CD4-positive, alpha-beta T cell (primary cell): ENCODE measurements around the gene CCL4L2. TPM values are rescaled to one million over a fixed set of nuclear protein-coding genes. Genes with fewer than 3 reads are reported as not detected.

ENCODE experiments used
- ATAC-seq: fragments of 200-7000 bp; cut with Tn5 transposase; one replicate; pipeline ENCODE4 v1.10.0; 2022; ENCODE audit warnings: mild to moderate bottlenecking; ENCODE audit not compliant: poor library complexity
- CTCF ChIA-PET: fragments of 350-600 bp; sonication (Branson Sonifier 250); formaldehyde crosslinking; loops from one replicate; lab custom pipeline; 2021; ENCODE audit warnings: antibody characterized with exemption, inconsistent platforms; lab: Charles Lee
- POLR2A ChIA-PET: fragments of 350-600 bp; sonication (Branson Sonifier 250); formaldehyde crosslinking; loops from one replicate; lab custom pipeline; 2021; ENCODE audit warnings: antibody characterized with exemption, inconsistent platforms; lab: Charles Lee
- DNase-seq, 14 experiments: peaks; one replicate each; pipeline ENCODE4 v3.0.0-alpha.2; 2013 to 2020; ENCODE audit warnings: mixed read lengths in 2 of 14
- H3K27ac ChIP-seq, 2 donors: one replicate each; pipeline versions ENCODE4 v1.5.1 to v1.7.0; 2013; ENCODE audit warnings: low read length in 2 of 2, low read depth in 1 of 2, mild to moderate bottlenecking in 1 of 2
- H3K27me3 ChIP-seq, 2 experiments: 1 replicate in 1 of 2; 2 replicates in 1 of 2; pipeline versions ENCODE4 v1.6.1 to v1.7.0; 2013; ENCODE audit warnings: low read length in 2 of 2, control low read depth in 1 of 2, mild to moderate bottlenecking in 1 of 2, moderate library complexity in 1 of 2; ENCODE audit not compliant: insufficient read depth in 2 of 2, control insufficient read depth in 1 of 2
- H3K36me3 ChIP-seq: one replicate; pipeline ENCODE4 v1.6.1; 2013; ENCODE audit warnings: low read length, control low read depth; ENCODE audit not compliant: insufficient read depth
- H3K4me1 ChIP-seq: one replicate; pipeline ENCODE4 v1.6.1; 2013; ENCODE audit warnings: low read length, control low read depth; ENCODE audit not compliant: insufficient read depth
- H3K4me3 ChIP-seq: one replicate; pipeline ENCODE4 v1.5.1; 2013; ENCODE audit warnings: mild to moderate bottlenecking, low read length, moderate library complexity
- H3K9me3 ChIP-seq, 2 experiments: 1 replicate in 1 of 2; 2 replicates in 1 of 2; pipeline versions ENCODE4 v1.6.1 to v1.7.0; 2013; ENCODE audit warnings: low read length in 2 of 2, mild to moderate bottlenecking in 2 of 2, control low read depth in 1 of 2, moderate library complexity in 1 of 2; ENCODE audit not compliant: control insufficient read depth in 1 of 2, insufficient read depth in 1 of 2
- H3K27ac Mint-ChIP-seq: one replicate; pipeline ENCODE4 v1.8.0; 2020; ENCODE audit warnings: mixed read lengths
- H3K27me3 Mint-ChIP-seq: one replicate; pipeline ENCODE4 v1.8.0; 2021; ENCODE audit warnings: mixed read lengths
- H3K36me3 Mint-ChIP-seq: one replicate; pipeline ENCODE4 v1.8.0; 2021; ENCODE audit warnings: low read depth, mixed read lengths
- H3K4me1 Mint-ChIP-seq: one replicate; pipeline ENCODE4 v1.8.0; 2021; ENCODE audit warnings: low read depth, mixed read lengths
- H3K4me3 Mint-ChIP-seq: one replicate; pipeline ENCODE4 v1.8.0; 2020; ENCODE audit warnings: mild to moderate bottlenecking, mixed read lengths
- H3K9me3 Mint-ChIP-seq: one replicate; pipeline ENCODE4 v1.8.0; 2020; ENCODE audit warnings: mixed read lengths
- intact Hi-C, 2 experiments: fragments of 100-400 bp; cut with DNase I in 1 of 2; cut with micrococcal nuclease in 1 of 2; formaldehyde crosslinking; loops; one replicate each; pipeline versions ENCODE4 v1.15.1 to v1.9.0; 2023 to 2025; cut with DNase I, micrococcal nuclease
- total RNA-seq, 174 experiments: library from RNA in 2 of 174; stranded (reverse) in 2 of 174; gene quantifications; one replicate each; pipeline ENCODE4 v1.2.3 and lab custom pipeline; 2021 to 2026
- TF ChIP-seq, protein P1 (sequence below): fragments of 200-600 bp; IDR thresholded peaks from one replicate; pipeline ENCODE4 v1.8.0; 2022; ENCODE audit warnings: antibody characterized with exemption, mild to moderate bottlenecking

CCL4L2 gene
- total RNA-seq, 2 experiments from 2014 or later, result 0.25 TPM; not detected in 1

DNA sequence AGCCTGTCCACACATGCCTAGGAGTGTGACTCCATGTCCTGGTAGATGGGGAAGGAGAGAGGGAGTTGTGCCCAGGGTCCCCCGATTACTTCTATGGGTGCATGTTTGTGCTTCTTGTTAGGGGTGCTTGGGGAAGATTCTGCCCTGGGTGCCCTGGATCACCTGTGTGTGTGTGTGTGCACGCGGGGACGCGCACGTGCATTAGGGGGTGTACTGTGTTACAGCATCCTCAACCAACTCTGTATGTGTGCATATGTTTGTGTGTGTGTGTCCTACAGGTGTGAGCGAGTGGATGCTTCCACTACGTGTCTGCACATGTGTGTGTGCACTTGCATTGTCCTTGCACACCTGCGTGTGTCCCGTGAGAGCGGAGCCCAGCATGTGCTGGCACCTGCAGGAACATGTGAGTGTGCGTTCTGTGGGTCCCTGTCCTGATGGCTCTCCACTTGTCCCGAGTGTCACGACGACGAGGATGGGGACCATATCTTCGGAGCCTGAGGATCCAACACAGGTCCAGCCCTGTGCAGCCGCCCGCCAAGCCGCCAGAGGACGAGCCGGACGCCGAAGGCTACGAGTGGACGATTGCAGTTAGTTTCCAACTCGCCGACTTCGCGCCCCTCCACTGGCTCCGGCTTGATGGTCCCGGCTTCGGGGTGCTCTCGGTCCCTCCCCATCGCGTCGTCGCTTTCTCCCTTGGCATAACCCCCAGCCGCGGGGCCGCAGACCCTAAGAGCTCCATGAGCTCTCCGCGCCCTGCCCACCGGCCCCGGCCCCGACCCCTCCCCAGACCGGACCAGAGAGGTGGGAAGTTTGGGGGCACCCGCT, 28.5 kb upstream of the CCL4L2 start:
- intact Hi-C loops, result no loop called here
- Histone ChIP-seq H3K27me3 (peaks cover 27 to 42% of the 10 kb centered on the region in 2 experiments), H3K36me3 (no peaks in the 10 kb centered on the region), H3K27ac (no peak overlapping the region), H3K9me3 (no peaks in the 10 kb centered on the region), H3K4me1 (no peaks in the 10 kb centered on the region), H3K4me3 (peak overlapping the region; percentile 40)
- H3K9me3 Mint-ChIP-seq, result no peaks in the 10 kb centered on the region
- H3K27me3 Mint-ChIP-seq, result peaks cover 16% of the 10 kb centered on the region
- peak in 1 of 14 experiments; percentile 10 for DNase-seq
- H3K4me1 Mint-ChIP-seq, result no peaks in the 10 kb centered on the region
- ChIA-PET CTCF (no interaction called here), POLR2A (no interaction called here)
- TF ChIP-seq, protein P1, sequence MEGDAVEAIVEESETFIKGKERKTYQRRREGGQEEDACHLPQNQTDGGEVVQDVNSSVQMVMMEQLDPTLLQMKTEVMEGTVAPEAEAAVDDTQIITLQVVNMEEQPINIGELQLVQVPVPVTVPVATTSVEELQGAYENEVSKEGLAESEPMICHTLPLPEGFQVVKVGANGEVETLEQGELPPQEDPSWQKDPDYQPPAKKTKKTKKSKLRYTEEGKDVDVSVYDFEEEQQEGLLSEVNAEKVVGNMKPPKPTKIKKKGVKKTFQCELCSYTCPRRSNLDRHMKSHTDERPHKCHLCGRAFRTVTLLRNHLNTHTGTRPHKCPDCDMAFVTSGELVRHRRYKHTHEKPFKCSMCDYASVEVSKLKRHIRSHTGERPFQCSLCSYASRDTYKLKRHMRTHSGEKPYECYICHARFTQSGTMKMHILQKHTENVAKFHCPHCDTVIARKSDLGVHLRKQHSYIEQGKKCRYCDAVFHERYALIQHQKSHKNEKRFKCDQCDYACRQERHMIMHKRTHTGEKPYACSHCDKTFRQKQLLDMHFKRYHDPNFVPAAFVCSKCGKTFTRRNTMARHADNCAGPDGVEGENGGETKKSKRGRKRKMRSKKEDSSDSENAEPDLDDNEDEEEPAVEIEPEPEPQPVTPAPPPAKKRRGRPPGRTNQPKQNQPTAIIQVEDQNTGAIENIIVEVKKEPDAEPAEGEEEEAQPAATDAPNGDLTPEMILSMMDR, result no peak
- no peak overlapping the region for H3K27ac Mint-ChIP-seq
- ATAC-seq, result no peak
- H3K36me3 Mint-ChIP-seq, result no peaks in the 10 kb centered on the region
- H3K4me3 Mint-ChIP-seq, result no peak overlapping the region

DNA sequence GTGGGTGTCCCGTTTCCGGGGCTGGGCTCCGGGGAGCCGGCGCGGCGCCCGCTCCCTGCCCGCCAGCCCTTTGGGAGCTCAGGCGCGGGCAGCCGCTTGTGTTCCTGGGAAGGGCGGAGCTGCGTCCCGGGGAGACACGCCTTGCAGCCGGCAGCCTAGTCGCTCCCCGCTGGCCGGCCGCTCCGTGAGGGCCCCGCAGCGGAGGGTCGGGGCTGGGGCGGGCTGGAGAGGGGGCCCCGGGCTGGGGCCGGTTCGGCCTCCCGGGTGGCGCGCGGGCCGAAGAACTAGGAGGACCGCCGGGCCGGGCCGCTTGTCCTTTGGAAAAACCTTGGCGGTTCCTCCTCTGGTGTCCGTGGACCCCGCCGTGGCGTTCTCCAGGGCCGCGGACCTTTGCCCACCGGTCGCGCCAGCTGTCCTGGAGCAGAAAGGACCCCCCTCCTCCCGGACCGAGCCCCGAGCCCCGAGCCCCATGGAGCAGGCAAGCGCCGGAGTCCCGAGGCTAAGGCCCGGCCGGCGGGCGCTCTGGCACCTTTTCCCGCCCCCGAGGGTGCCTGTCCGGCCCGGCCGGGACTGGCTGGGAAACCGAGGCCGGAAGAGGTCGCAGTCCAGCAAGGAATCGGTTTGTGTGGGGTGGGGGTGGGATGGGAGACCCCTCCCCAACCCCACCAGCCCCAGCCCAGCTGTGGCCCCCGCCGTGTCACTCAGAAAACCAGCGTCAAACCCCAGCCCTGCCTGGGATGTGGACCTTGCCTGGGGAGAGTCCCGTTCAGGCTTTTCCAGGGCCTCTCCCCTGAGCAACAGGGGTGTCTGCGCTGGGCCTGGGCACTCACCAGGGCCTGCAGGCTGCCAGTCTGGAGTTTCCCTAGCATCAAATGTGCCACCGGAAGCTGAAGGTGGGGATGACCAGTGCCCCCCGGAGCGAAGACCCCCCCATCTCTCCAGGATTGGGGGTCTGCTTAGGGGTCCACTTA, 27.6 kb upstream of the CCL4L2 start:
- peak in 1 of 14 experiments; percentile 43 for DNase-seq
- CTCF ChIA-PET, result no interaction called here
- no peaks in the 10 kb centered on the region for H3K4me1 ChIP-seq
- Mint-ChIP-seq H3K36me3 (no peaks in the 10 kb centered on the region), H3K4me1 (no peaks in the 10 kb centered on the region), H3K4me3 (no peak overlapping the region), H3K9me3 (no peaks in the 10 kb centered on the region), H3K27ac (no peak overlapping the region), H3K27me3 (peaks cover 23% of the 10 kb centered on the region)
- H3K27ac ChIP-seq, result peak overlapping the region in 1 of 2 donors; percentile 0
- H3K9me3 ChIP-seq, result no peaks in the 10 kb centered on the region
- H3K27me3 ChIP-seq, result peaks cover 34 to 42% of the 10 kb centered on the region in 2 experiments
- TF ChIP-seq, protein P1, result no peak
- POLR2A ChIA-PET, result no interaction called here
- no peaks in the 10 kb centered on the region for H3K36me3 ChIP-seq
- no peak for ATAC-seq
- peak overlapping the region; percentile 58 for H3K4me3 ChIP-seq
- intact Hi-C loops, result no loop called here

DNA sequence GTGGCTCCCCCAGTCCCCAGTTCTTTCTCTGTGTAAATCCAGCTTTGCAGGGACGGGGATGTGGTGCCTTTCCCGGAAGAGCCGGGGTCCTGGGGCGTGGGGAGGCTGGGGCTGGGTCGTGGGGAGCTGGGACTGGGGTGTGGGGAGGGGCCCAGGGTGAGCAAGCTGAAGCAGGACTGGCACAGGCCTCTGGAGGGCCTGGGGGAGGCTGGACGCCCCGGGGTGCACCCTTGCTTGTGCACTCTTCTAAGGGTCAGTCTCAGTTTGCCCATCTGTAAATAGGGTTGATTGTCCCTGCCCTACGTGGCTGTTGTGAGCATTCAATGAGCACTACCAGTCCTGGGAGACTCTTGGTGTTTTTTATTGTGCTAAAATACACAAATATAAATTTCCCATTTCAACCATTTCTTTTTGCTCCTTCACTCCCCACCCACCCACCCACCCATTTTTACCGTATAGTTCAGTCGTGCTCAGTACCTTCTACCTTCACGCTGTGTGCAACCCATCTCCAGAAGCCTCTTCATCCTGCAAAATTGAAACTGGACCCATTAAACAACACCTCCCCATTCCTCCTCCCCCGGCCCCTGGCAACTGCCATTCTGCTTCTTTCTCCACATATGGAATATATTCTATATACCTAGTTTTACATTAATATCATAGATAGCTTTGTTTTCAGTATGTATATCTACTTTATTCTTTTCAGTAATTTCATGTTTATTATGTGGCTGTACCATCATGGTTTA, 26.7 kb upstream of the CCL4L2 start:
- no peaks in the 10 kb centered on the region for H3K36me3 ChIP-seq
- peak overlapping the region; percentile 58 for H3K4me3 ChIP-seq
- no peak for ATAC-seq
- H3K4me1 ChIP-seq, result no peaks in the 10 kb centered on the region
- intact Hi-C loops, result no loop called here
- H3K27me3 ChIP-seq, result peaks cover 36 to 42% of the 10 kb centered on the region in 2 experiments
- H3K36me3 Mint-ChIP-seq, result no peaks in the 10 kb centered on the region
- H3K27ac Mint-ChIP-seq, result no peak overlapping the region
- CTCF ChIA-PET, result interaction anchor here (0.6 kb wide), 1 partner anchor 209 kb away, joined by 4 read pairs; no protein-coding TSS in a partner anchor
- H3K27ac ChIP-seq, result no peak overlapping the region
- peaks cover 23% of the 10 kb centered on the region for H3K27me3 Mint-ChIP-seq
- H3K9me3 Mint-ChIP-seq, result no peaks in the 10 kb centered on the region
- POLR2A ChIA-PET, result no interaction called here
- no peak for DNase-seq
- H3K4me1 Mint-ChIP-seq, result no peaks in the 10 kb centered on the region
- H3K4me3 Mint-ChIP-seq, result no peak overlapping the region
- H3K9me3 ChIP-seq, result no peaks in the 10 kb centered on the region
- TF ChIP-seq, protein P1, result no peak
